ENCODE results near the gene CCL7. TPM values are rescaled to one million over a fixed set of nuclear protein-coding genes. Genes with fewer than 3 reads are reported as not detected.

Gene CCL7
- total RNA-seq, 1 donor = 3.1 TPM

DNA sequence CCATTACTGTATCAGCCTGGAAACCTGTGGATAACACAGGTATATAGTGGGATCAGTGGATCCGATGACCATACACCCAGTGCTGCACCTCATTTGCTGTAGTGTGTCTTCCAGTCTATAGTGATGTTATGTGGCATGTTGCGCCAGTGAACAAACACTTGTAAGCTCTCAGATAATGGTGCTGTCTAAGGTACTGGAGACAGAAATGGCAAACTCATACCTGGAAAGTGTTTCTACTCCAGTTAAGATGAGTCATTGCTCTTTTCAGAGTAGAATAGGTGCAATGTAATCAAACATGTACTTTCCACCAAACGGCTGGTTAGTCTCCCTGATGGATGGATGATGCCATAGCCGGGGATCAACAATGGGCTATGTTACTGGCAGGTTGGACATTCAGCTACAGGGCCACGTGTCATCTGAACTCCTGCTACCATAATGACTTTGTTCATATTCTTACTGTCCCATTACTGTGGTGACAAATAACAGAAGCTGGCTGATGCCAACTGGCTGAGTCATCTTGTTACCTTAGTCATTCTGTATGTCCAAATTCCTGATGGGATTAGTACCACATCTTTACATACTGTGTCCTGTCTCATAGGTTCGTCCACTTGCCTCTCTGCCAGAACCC lies 21.8 kb downstream of the CCL7 start:
- Histone ChIP-seq H3K4me1 (ENCODE audit: insufficient read depth, low read length) (no peaks in the 10 kb centered on the region), H3K4me3 (ENCODE audit: low read length) (no peak overlapping the region), H3K9me3 (ENCODE audit: low read depth, low read length) (no peaks in the 10 kb centered on the region), H3K27me3 (ENCODE audit: insufficient read depth, low read length) (no peaks in the 10 kb centered on the region)

DNA sequence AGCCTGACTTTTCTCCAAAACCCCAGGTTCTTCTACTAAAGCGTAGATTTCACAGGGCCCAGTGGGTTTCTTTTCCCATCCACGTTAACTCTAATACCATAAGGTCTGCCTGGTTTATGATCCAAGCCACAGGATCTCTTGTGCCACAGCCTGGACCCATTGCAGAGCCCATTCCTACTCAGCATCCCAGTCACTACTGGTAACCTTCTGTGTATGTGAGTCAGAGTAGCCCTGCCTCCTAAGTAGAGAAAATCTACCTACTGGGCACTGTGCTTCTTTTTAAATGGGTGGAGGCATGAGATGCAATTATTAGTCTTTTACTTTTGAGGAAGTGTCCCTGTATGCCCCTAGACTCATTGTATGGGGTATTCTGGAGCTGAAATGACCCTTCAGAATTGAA lies 29.0 kb downstream of the CCL7 start:
- Histone ChIP-seq H3K27me3 (ENCODE audit: insufficient read depth, low read length) (no peaks in the 10 kb centered on the region), H3K4me3 (ENCODE audit: low read length) (no peak overlapping the region), H3K4me1 (ENCODE audit: insufficient read depth, low read length) (peaks cover 18% of the 10 kb centered on the region), H3K9me3 (ENCODE audit: low read depth, low read length) (no peaks in the 10 kb centered on the region)

DNA sequence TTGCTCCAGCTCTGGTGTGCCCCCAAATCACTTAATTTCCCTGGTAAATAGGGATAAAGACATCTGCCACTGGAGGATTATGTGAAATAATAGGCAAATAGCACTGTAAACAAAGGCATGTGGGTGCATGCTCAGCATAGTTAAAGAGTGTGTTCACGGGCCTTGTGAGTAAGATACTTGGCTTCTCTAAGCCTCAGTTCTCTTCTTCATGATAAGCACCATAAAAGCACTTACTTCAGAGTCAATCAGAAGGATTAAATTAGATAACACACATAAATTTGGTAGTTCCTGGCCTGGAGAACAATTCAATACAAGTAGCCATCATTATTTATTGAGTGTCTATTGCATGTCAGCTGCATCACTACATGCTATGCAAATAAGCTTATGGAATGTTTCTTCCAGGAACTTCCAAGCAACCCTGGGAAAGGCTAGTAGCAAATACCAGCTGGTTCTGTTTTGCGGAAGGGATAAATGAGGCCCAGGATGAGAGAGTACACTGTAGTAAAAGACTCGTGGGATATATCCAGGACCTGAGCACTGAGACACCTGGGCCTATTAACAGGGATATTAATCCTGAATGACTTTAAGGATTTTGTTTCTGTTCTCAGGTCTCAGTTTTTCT lies 30.0 kb downstream of the CCL7 start:
- H3K9me3 ChIP-seq (ENCODE audit: low read depth, low read length) = no peaks in the 10 kb centered on the region
- no peaks in the 10 kb centered on the region for H3K27me3 ChIP-seq (ENCODE audit: insufficient read depth, low read length)
- peaks cover 18% of the 10 kb centered on the region for H3K4me1 ChIP-seq (ENCODE audit: insufficient read depth, low read length)
- no peak overlapping the region for H3K4me3 ChIP-seq (ENCODE audit: low read length)

DNA sequence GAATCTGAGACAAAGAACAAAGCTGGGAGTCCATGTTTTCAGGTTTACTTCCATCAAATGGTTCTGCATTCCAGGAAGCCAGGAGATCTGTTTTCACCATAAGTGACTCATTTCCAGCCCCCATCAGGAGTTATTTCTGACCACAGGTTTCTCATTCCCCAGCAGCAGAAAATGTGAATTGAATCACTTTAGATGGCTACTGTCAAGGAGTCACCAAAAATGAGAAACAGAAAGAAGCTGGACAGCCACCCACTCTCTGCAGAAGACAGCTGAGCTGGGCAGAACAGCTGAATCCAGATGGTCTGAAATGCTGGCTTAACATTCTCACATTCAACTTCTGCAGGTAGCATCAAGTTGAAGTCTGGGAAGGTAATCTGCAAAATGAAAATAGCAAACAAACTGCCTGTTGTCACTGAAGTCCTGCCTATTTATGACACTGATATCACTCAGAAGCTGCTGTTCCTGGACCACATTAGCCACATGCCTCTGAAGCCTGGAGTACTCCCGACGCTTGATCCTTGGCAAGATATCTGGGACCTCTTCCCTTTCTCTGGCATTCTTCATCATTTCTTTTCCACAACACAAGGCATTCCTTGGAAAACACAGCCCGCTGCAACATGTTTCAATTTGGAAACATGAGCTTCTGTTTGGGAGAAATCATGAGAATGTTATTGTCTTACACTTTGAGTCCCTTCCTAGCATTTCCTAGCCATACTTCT lies 30.8 kb downstream of the CCL7 start:
- no peaks in the 10 kb centered on the region for H3K27me3 ChIP-seq (ENCODE audit: insufficient read depth, low read length)
- H3K9me3 ChIP-seq (ENCODE audit: low read depth, low read length) = no peaks in the 10 kb centered on the region
- H3K4me1 ChIP-seq (ENCODE audit: insufficient read depth, low read length) = peaks cover 18% of the 10 kb centered on the region
- H3K4me3 ChIP-seq (ENCODE audit: low read length) = no peak overlapping the region

DNA sequence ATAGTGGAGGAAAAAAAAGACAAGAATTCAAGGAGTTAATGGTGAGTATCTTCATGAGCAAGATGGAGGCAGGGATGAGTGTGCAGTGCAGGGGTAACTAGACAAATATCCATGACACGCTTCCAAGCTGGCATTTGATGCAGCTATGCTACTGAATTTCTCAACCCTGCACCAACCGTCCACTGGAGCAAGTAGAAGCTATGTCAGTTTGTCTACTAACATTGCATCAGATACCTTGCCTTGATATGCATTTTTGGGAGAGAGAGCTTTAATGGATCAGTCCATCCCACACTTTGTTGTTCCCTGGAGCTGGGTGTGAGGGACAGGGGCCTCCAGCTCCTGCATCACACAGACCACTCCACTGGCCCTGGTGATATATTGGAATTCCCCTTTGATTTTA lies 32.0 kb downstream of the CCL7 start:
- no peak overlapping the region for H3K4me3 ChIP-seq (ENCODE audit: low read length)
- no peaks in the 10 kb centered on the region for H3K9me3 ChIP-seq (ENCODE audit: low read depth, low read length)
- H3K4me1 ChIP-seq (ENCODE audit: insufficient read depth, low read length) = peaks cover 29% of the 10 kb centered on the region
- H3K27me3 ChIP-seq (ENCODE audit: insufficient read depth, low read length) = no peaks in the 10 kb centered on the region

DNA sequence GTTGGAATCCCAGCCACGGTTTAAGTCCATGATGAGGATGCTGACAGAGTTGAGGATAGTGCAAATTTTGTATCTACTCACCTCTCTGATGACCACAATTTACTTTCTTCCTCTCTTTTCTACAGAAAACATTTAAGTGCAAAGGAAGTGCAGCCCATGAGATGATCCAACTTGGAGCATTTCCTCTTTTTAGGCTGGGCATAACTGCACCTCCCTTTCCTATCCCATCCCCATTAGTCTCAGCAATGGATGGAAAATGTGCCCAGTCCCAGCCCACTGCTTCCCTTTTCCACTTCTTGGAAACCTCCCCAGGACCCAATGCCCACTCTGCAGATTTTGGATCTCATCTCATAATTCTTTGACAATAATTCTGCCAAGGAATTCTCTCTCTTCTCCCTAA lies 32.6 kb downstream of the CCL7 start:
- H3K9me3 ChIP-seq (ENCODE audit: low read depth, low read length) = no peaks in the 10 kb centered on the region
- no peak overlapping the region for H3K4me3 ChIP-seq (ENCODE audit: low read length)
- no peaks in the 10 kb centered on the region for H3K27me3 ChIP-seq (ENCODE audit: insufficient read depth, low read length)
- peaks cover 36% of the 10 kb centered on the region for H3K4me1 ChIP-seq (ENCODE audit: insufficient read depth, low read length)

DNA sequence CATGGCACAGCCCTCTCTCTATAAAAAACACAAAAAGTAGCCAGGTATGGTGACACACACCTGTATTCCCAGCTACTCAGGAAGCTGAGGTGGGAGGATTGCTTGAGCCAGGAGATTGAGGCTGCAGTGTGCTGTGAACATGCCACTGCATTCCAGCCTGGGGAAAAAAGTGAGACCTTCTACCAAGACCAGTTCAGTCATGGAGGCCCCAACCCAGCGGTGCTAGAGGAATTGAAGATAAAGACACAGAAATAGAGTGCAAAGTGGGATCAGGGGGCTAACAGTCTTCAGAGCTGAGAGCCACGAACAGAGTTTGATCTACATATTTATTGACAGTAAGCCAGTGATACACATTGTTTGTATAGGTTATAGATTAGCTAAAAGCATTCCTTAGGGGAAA lies 33.6 kb downstream of the CCL7 start:
- Histone ChIP-seq H3K4me1 (ENCODE audit: insufficient read depth, low read length) (peaks cover 44% of the 10 kb centered on the region), H3K4me3 (ENCODE audit: low read length) (no peak overlapping the region), H3K9me3 (ENCODE audit: low read depth, low read length) (no peaks in the 10 kb centered on the region), H3K27me3 (ENCODE audit: insufficient read depth, low read length) (no peaks in the 10 kb centered on the region)

DNA sequence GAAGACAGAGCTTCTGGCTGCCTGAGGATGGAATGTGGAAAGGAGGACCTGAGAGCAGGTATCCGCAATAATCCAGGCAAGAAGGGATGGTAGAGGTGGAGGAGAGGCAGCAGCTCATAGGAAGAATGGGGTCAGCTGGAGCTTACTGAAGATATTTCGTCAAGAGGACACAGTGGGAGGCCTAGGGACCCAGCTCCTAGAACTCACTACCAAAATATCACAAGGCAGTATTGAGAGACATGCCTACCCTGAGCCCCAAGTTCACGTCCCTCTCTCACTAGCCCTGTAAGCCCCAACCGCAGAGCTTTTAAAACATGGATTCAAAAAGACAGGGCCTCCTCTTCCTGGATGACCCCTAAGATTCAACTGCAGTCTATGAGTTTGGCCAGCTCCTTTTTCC lies 35.0 kb downstream of the CCL7 start:
- H3K4me1 ChIP-seq (ENCODE audit: insufficient read depth, low read length) = peaks cover 43% of the 10 kb centered on the region
- H3K9me3 ChIP-seq (ENCODE audit: low read depth, low read length) = no peaks in the 10 kb centered on the region
- H3K27me3 ChIP-seq (ENCODE audit: insufficient read depth, low read length) = no peaks in the 10 kb centered on the region
- no peak overlapping the region for H3K4me3 ChIP-seq (ENCODE audit: low read length)

GRCh38 chr17:34305606-34306005 lies 35.6 kb downstream of the CCL7 start:
- H3K4me3 ChIP-seq (ENCODE audit: low read length) = no peak overlapping the region
- H3K9me3 ChIP-seq (ENCODE audit: low read depth, low read length) = no peaks in the 10 kb centered on the region
- no peaks in the 10 kb centered on the region for H3K27me3 ChIP-seq (ENCODE audit: insufficient read depth, low read length)
- H3K4me1 ChIP-seq (ENCODE audit: insufficient read depth, low read length) = peaks cover 43% of the 10 kb centered on the region

DNA sequence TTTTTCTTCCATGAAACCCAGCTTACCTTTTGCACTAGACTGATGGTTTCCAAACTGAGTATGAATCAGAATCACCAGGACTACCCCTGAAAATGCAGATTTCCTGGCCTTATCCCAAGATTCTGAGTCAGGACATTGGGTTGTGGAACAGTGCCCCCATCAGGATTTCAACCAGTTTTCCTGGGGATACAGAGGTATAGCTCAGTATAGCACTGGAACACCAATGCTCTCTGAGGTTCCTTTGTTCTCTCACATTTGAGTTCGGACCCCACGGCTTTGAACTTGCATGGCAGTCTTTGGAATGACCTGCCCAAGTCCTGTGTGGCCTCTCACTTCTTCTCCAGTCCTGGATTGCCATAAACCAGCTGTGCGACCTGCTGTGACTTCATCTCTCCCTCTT lies 36.4 kb downstream of the CCL7 start:
- Histone ChIP-seq H3K4me1 (ENCODE audit: insufficient read depth, low read length) (peaks cover 43% of the 10 kb centered on the region), H3K9me3 (ENCODE audit: low read depth, low read length) (no peaks in the 10 kb centered on the region), H3K4me3 (ENCODE audit: low read length) (no peak overlapping the region), H3K27me3 (ENCODE audit: insufficient read depth, low read length) (peaks cover 4% of the 10 kb centered on the region)

GRCh38 chr17:34307110-34307509 lies 37.1 kb downstream of the CCL7 start:
- peaks cover 41% of the 10 kb centered on the region for H3K4me1 ChIP-seq (ENCODE audit: insufficient read depth, low read length)
- no peaks in the 10 kb centered on the region for H3K9me3 ChIP-seq (ENCODE audit: low read depth, low read length)
- no peak overlapping the region for H3K4me3 ChIP-seq (ENCODE audit: low read length)
- H3K27me3 ChIP-seq (ENCODE audit: insufficient read depth, low read length) = peaks cover 4% of the 10 kb centered on the region

DNA sequence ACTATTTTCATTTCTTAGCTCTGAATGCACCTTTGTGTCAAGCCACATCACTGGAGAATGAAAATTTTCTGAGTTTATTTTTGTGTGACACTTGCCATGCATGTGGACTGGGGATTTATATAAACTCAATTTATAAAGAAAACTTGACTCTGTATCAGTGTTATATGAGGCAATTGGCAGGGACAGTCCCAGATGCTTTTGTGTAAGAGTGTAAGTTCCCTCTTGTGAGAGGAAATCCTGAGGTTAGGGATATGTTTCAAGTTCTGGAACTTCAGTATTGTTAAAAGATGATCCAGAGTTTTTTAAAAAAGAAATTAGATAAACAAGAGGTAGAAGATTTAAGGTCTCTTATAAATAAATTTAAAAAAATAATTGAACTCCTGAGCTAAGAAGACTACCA lies 38.4 kb downstream of the CCL7 start:
- Histone ChIP-seq H3K9me3 (ENCODE audit: low read depth, low read length) (no peaks in the 10 kb centered on the region), H3K27me3 (ENCODE audit: insufficient read depth, low read length) (peaks cover 6% of the 10 kb centered on the region), H3K4me3 (ENCODE audit: low read length) (no peak overlapping the region), H3K4me1 (ENCODE audit: insufficient read depth, low read length) (peaks cover 35% of the 10 kb centered on the region)

DNA sequence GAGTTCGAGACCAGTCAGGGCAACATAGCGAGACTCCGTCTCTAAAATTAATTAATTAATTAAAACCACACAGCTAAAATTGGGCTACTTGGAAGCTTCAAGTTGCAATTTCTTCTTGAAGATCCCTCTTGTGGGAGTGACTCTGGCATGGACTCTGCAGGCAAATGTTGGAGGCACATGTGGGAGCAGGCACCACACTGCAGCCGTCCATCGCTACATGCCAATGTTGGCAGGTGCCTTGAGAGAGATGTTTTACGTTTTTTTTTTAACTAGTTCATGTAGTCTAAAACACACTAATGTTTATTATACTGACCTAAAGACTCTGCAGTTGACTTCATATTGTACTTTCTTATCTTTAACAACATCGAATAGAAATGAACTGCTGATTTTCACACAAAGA lies 41.3 kb downstream of the CCL7 start:
- Histone ChIP-seq H3K4me1 (ENCODE audit: insufficient read depth, low read length) (peaks cover 51% of the 10 kb centered on the region), H3K9me3 (ENCODE audit: low read depth, low read length) (no peaks in the 10 kb centered on the region), H3K27me3 (ENCODE audit: insufficient read depth, low read length) (peaks cover 6% of the 10 kb centered on the region), H3K4me3 (ENCODE audit: low read length) (no peak overlapping the region)

GRCh38 chr17:34312080-34312479 lies 42.1 kb downstream of the CCL7 start:
- no peak overlapping the region for H3K4me3 ChIP-seq (ENCODE audit: low read length)
- H3K27me3 ChIP-seq (ENCODE audit: insufficient read depth, low read length) = peaks cover 6% of the 10 kb centered on the region
- peaks cover 43% of the 10 kb centered on the region for H3K4me1 ChIP-seq (ENCODE audit: insufficient read depth, low read length)
- no peaks in the 10 kb centered on the region for H3K9me3 ChIP-seq (ENCODE audit: low read depth, low read length)

- Histone ChIP-seq H3K27me3 (ENCODE audit: insufficient read depth, low read length) (peaks cover 6% of the 10 kb centered on the region), H3K4me1 (ENCODE audit: insufficient read depth, low read length) (peaks cover 33% of the 10 kb centered on the region), H3K4me3 (ENCODE audit: low read length) (no peak overlapping the region), H3K9me3 (ENCODE audit: low read depth, low read length) (no peaks in the 10 kb centered on the region)
Observed at GRCh38 chr17:34313164-34313563, 43.1 kb downstream of the CCL7 start.

DNA sequence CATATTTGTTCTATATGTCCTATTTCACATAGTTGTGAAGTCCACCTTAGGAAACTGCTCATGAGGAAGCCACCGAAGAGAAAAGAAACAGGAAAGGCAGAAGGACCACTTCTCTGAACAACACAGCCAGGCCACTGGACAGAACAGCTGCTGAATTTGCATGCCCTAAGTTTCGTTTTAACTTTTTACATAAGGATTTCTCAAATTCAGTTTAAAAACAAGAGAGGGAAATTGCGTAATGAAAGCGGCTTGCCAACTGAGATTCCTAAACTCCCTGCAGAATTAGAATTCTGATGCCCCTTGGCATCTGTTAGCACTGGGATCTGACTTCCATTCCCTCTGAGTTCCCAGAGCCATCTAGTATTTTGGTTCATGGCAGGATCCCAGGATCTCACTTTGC lies 44.3 kb downstream of the CCL7 start:
- H3K4me3 ChIP-seq (ENCODE audit: low read length) = no peak overlapping the region

More for the DNA sequence above, 44.3 kb downstream of the CCL7 start:
- peaks cover 6% of the 10 kb centered on the region for H3K27me3 ChIP-seq (ENCODE audit: insufficient read depth, low read length)
- peaks cover 37% of the 10 kb centered on the region for H3K4me1 ChIP-seq (ENCODE audit: insufficient read depth, low read length)
- no peaks in the 10 kb centered on the region for H3K9me3 ChIP-seq (ENCODE audit: low read depth, low read length)
